ENCODE measurements around the gene LAG3. TPM values are rescaled to one million over a fixed set of nuclear protein-coding genes. Genes with fewer than 3 reads are reported as not detected.

The LAG3 gene
- total RNA-seq, 1 experiment from 2014 or later = 2.2 TPM

- no peak overlapping the region for H3K18ac ChIP-seq (ENCODE audit: insufficient read length, low read depth, low read length)
- no peak overlapping the region for H2AFZ ChIP-seq (ENCODE audit: low read length)
- H3K4me1 Mint-ChIP-seq = peaks cover 20 to 25% of the 10 kb centered on the region in 2 experiments
- no peaks in the 10 kb centered on the region for H4K20me1 ChIP-seq (ENCODE audit: control insufficient read depth, insufficient read depth, insufficient read length)
- no peak overlapping the region for H3K27ac ChIP-seq (ENCODE audit: insufficient read length, low read depth, low read length)
- H3K9ac ChIP-seq (ENCODE audit: extremely low read depth, insufficient read length, low read length) = no peak overlapping the region
- no peak overlapping the region; a peak in 1 of 5 replicates for H3K4me3 Mint-ChIP-seq
- no peaks in the 10 kb centered on the region for H3K79me2 ChIP-seq (ENCODE audit: insufficient read depth, low read length)
- H3K14ac ChIP-seq (ENCODE audit: insufficient read depth, low read length) = no peak overlapping the region
- no peak overlapping the region for H4K8ac ChIP-seq (replicated peaks; ENCODE audit: insufficient read length, low read depth, low read length)
- H3K4ac ChIP-seq (ENCODE audit: low read depth, low read length) = no peak overlapping the region
- H3K27me3 Mint-ChIP-seq (ENCODE audit: low read depth) = peaks cover 10% of the 10 kb centered on the region
- no peak overlapping the region for H2BK12ac ChIP-seq (ENCODE audit: insufficient read length, low read depth, low read length)
- no peaks in the 10 kb centered on the region for H3K23me2 ChIP-seq (ENCODE audit: insufficient read length, low read depth, low read length, poor library complexity, severe bottlenecking)
- H4K5ac ChIP-seq (ENCODE audit: insufficient read length, low read depth, low read length) = no peak overlapping the region
- no peak overlapping the region for H4K91ac ChIP-seq (ENCODE audit: insufficient read length, low read depth, low read length)
- no peak overlapping the region for H3K27ac Mint-ChIP-seq
- H3K27me3 ChIP-seq (ENCODE audit: insufficient read depth, low read length) = no peaks in the 10 kb centered on the region
- H3T11ph ChIP-seq (ENCODE audit: low read length) = no peak overlapping the region
- no peak overlapping the region for H2BK20ac ChIP-seq (ENCODE audit: low read depth, low read length, poor library complexity, severe bottlenecking)
- H3K9me3 Mint-ChIP-seq = no peaks in the 10 kb centered on the region
- no peak overlapping the region for H2AK5ac ChIP-seq (ENCODE audit: insufficient read length, low read length)
- H2BK5ac ChIP-seq (ENCODE audit: insufficient read length, low read length) = no peak overlapping the region
- H3K79me1 ChIP-seq (ENCODE audit: insufficient read depth, low read depth, low read length, poor library complexity, severe bottlenecking) = no peaks in the 10 kb centered on the region
- peaks cover 2% of the 10 kb centered on the region; the same call in 1 of the 2 replicates for H3K4me1 ChIP-seq (ENCODE audit: insufficient read depth, low read length)
- no peak overlapping the region for H3K4me2 ChIP-seq (ENCODE audit: insufficient read depth, insufficient read length, low read length)
- H2BK120ac ChIP-seq (ENCODE audit: low read depth, low read length, poor library complexity, severe bottlenecking) = no peak overlapping the region
- no peak for DNase-seq
- H3K23ac ChIP-seq (ENCODE audit: insufficient read length, low read depth, low read length) = no peak overlapping the region
- no peaks in the 10 kb centered on the region for H3K9me3 ChIP-seq (ENCODE audit: control insufficient read depth, low read depth, low read length)
- no peak overlapping the region for H2BK15ac ChIP-seq (ENCODE audit: low read depth, low read length)
- no CpG with 5 or more reads among the region's 5 CpGs for WGBS (ENCODE audit: extremely low coverage, insufficient read length, low lambda C conversion rate)
- no peak overlapping the region for H3K56ac ChIP-seq (ENCODE audit: insufficient read length, low read depth, low read length)
- no peak for TF ChIP-seq CTCF (conservative IDR thresholded peaks at IDR 0.05)
- H3K36me3 Mint-ChIP-seq (ENCODE audit: insufficient read depth in 1 of 3, low read depth in 3 of 3) = no peaks in the 10 kb centered on the region
Observed at GRCh38 chr12:6784296-6784695, 12.0 kb downstream of the LAG3 start.
